GM19463 (cell line): Measurements from ENCODE around the gene CRKL.
"Not testable (repeated sequence)": the region's sequence is repeated elsewhere in the genome, so short reads cannot be mapped to it uniquely, and the experiment has no call there.

Experiments
- ATAC-seq: cut with Tn5 transposase; IDR thresholded peaks from one replicate; pipeline ENCODE4 v1.9.1; 2021; ENCODE audit warnings: mild to moderate bottlenecking, moderate library complexity; ENCODE audit not compliant: unreplicated experiment

Gene CRKL

DNA sequence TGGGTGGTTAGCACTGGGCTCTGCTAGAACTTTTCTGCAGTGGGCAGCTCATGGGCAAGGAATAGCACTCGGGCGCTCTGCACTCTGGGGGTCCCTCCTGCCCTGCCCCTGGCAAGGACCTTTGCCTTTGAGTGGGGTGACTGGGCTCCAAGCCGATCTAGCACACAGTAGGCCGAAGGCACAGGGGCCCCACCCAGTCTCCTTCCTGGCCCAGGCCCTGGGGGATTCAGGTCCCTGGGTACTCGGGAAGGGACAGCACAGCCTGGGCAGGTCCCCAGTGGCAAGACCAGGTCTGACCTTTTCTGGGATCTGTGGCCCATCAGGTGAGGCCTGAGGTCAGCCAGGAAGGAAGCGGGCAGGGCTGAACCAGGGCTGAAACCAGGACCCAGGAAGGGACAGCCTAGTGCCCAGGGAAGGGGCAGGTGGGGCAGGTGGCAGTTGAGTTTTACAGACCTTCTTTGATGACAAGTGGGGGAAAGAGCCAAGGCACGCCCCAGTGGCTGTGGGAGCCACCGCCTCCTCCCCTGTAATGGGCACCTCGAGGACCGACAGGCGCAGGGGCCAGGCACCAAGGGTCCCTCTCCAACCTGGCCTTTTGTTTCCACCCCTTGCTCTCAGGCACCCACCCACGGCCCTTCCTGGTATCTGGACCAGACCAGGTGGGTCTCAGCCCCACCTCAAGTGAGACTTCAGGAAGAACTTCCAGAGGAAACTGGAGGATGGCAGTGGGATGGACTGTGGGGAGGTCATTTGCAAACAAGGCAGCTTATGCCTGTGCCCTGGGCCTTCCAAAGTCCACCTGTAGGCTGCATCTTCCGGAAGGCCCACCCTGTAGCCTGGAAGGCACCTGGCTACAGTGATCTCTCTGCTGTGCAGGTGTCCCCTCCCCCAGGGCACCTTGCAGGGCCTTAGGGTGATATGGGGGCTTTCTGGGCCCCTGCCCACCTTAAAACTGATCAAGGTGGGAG lies 49.0 kb downstream of the CRKL start:
- ATAC-seq: no peak

DNA sequence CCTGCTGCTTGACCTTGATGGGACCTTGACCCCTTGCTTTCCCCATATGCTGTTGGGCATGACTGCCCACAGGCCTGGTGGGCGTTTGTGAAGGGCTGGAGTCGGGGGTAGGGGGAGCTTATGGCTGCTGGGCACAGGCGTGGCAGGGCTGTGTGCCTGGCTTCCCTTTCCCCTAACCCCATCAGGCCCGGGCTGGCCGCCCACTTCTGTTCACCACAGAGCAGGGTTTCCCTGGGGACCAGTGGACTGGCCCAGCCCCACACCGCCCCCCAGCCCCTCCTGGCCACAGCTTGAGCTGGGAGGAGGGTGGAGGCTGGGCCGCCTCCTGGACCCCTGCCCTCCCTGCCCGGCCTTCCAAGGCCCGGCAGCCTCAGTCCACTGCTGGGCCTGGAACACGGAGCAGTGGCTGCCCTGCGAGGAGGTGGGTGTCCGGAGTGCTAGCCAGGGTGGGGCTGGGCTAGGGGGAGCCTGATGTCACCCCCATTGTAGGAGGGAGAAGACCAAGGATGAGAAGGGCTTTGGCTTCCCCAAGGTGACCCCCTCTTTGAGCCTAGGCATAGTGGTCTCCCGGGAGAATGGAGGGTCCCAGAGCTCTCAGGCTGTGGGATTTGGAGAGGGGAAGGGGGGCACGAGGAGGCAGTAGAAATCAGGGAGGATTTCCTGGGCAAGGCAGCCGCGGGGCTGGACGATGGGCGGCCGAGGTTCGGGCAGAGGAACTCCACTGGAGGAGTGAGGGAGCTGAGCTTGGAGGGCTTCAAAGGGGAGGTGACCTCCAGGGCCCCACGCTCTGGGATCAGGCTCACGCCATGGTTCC lies 49.9 kb downstream of the CRKL start, which contains the start of gene AIFM3:
Gene AIFM3 (plus strand): TSS at position 373 of the 814 bp plus-strand sequence. CDS start 690 bp downstream, outside the sequence.
- ATAC-seq: no peak

DNA sequence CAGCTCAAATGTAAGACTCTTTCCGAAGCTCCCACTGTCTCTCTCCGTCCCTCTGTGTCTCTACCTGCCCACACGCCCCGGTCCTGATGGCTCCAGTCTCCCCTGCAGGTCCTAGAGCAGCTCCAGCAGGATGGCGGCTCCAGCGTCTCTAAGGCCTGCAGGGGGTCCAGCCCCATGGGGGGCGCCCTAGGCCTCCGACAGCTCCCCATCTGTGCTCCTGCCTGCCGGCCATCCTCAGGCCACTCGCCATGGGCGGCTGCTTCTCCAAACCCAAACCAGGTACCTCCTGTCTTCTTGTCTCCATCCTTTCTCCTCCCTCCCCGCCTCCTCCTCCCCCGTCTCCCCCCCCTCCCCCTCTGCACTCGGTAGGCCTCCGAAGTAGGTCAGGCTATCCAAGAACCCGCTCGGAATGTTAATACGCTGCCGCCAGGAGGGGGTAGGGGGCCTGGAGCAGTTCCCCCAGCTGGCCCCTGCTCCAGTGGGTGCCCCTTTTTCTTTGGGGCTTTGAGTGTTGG lies 50.5 kb downstream of the CRKL start:
- no peak for ATAC-seq

DNA sequence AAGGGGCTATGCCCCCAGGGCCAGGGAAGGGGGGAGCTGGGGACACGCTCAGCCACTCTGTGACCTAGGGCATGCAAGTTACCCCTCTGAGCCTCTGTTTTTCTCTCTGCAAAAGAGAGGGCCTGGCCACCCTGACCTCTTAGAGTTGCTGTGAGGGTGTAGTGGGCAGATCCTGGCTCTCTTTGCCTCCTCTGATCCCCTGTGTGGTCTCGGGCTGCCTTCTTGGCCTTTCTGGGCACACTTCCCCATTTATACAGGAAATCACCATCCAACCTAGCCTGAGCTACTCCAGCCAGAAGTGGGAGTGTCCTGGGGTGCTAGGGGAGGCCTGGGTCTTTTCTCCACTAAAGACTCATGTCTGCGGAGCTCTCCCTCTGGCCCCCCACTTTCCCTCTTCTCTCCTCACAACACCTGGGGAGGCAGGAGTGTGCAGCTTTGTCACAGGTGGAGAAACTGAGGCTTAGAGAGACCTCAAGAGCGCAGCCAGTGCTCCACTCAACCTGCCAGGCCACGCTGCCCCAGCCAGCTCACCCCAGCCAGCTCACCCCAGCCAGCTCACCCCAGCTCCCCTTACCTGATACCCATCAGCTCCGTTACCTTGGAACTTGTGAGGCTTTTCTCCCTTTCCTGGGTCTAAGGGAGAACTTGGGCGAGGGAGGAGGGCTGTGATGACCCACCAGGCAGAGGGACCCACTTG lies 51.2 kb downstream of the CRKL start:
- ATAC-seq: no peak

DNA sequence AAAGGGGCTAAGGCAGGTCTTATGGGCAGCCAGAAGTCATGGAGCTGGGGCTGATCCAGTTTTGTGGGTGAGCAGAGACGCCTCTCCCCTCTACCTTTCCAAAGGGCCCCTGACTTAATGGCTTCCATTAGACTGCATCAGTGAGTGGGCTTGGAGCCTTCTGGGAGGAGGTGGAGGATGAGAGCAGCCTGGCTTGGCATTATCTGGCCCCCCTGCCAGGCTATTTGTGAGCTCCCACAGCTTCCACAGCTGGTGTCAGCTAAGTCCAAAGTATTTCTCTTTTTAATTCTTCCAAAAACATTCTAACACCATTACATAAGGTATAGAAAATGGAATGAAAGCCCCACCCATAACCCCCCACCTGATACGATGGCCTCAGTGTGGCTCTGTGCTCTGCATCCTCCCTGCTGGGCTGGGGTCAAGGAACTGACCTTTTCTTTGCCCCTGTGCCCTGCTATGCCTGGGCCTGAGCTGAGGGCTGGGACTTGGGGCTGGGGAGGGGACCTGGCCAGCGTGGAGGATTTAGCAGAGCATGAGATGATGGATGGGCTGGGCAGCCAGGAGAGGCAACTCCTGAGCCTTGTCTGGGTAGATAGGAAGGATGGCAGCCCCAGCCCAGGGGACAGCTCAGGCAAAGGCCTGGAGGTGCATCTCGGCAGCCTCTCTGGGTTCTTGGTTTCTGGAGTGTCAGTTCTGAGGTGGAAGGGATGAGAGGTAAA lies 53.9 kb downstream of the CRKL start:
- ATAC-seq: no peak

DNA sequence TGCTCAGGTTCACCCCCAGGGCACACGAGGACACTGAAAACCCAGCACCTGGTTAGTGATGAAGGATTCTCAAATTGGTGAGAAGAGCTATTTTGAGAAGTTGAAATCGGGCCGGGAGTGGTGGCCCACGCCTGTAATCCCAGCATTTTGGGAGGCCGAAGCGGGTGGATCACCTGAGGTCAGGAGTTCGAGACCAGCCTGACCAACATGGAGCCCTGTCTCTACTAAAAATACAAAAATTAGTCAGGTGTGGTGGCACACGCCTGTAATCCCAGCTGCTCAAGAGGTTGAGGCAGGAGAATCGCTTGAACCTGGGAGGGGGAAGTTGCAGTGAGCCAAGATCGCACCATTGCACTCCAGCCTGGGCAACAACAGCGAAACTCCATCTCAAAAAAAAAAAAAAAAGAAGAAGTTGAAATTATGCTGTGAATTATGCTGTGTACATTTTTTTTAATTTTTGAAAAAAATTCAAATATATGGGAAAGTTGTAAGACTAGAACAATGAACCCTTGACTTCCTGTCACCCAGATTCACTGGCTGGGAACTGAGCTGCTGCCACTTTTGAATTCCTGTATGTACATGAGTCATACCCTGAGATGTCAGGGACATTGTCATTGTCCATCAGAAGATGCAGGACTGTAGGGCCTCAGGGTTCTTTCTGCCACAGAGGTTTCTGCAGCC lies 54.9 kb downstream of the CRKL start:
- ATAC-seq: not testable (repeated sequence)

DNA sequence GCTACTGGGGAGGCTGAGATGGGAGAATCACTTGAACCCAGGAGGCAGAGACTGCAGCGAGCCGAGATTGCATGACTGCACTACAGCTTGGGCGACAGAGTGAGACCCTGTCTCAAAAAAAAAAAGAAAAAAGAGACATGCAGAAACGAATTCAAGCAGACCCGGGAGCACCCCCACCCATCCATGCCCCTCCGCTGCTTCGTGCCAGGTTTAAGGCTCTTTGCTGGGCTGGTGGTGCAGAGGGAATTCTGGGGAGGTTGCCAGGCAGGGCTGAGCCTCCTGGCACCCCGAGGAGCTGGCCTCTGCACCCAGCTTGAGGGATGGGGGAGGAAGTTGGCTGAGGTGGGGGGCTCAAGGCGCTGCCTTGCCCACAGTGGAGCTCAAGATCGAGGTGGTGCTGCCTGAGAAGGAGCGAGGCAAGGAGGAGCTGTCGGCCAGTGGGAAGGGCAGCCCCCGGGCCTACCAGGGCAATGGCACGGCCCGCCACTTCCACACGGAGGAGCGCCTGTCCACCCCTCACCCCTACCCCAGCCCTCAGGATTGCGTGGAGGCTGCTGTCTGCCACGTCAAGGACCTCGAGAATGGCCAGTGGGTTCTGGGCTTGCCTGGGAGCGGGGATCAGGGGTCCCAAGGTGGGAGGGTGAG lies 55.8 kb downstream of the CRKL start:
- ATAC-seq: no peak

DNA sequence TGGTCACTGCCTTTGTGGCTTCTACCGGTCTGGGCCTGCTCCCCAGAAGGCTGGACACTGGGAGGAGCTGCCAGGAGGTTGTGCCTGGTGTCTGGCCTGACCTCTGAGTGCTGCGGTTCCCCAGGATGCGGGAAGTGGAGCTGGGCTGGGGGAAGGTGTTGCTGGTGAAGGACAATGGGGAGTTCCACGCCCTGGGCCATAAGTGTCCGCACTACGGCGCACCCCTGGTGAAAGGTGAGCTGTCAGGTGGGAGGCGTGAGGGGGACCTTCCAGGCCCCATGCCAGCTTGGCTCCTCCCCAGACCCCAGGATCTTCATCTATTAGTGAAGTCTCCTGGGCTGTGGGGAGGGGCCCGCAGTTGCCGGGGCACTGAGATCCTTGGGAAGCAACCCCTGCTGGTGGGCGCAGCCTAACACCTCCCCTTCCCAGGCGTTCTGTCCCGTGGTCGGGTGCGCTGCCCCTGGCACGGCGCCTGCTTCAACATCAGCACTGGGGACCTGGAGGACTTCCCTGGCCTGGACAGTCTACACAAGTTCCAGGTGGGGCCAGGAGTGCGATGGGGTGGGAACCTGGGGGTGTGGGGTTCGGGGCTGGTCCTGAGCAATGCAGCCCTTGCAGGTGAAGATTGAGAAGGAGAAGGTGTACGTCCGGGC lies 56.6 kb downstream of the CRKL start:
- ATAC-seq: no peak

DNA sequence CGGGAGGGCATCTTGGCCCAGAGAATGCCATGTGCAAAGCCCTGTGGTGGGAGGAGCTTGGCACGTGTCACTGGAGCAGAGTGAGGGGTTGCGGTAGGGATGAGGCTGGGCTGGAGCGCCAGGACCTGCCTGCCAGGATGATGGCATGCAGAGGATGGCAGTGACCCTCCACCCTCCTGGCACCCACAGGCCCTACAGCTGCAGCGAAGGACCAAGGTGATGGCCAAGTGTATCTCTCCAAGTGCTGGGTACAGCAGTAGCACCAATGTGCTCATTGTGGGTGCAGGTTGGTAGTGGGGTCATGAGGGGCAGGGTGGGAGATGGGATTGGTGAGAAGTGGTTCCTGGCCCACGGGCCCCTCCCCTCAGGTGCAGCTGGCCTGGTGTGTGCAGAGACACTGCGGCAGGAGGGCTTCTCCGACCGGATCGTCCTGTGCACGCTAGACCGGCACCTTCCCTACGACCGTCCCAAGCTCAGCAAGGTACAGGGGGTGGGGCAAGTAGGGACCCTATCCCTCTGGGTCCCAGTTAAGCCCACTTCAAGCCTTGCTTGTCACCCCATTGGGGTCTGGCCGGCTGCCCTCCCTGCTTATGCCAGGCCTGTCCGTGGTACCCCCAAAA lies 57.2 kb downstream of the CRKL start:
- ATAC-seq: no peak

DNA sequence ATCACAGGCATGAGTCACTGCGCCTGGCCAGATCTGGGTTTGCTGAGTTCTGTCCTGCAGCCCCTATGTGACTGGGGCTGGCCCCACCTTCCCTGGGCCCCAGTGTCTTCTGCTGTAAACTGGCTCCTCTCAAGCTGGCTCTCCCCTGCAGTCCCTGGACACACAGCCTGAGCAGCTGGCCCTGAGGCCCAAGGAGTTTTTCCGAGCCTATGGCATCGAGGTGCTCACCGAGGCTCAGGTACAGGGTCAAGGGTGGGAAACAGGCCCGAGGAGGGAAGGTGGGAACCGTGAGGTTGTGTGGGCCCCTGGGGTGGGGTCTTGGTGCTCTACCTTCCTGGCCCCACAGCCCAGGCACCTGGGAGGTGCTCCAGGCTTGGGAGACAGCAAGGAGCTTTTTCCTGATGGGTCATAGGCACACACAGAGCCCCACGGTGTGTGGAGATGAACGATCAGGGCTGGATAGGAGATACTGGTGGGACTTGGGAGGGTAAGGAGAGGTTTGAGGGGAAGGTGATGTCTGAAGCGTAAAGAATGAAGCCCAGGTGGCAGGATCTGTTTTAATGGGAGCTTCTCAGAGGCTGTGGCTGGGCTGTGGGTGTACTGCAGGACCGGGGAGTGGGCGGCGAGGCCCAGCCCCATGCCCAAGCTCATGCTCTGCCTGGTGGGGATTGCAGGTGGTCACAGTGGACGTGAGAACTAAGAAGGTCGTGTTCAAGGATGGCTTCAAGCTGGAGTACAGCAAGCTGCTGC lies 58.5 kb downstream of the CRKL start:
- no peak for ATAC-seq

DNA sequence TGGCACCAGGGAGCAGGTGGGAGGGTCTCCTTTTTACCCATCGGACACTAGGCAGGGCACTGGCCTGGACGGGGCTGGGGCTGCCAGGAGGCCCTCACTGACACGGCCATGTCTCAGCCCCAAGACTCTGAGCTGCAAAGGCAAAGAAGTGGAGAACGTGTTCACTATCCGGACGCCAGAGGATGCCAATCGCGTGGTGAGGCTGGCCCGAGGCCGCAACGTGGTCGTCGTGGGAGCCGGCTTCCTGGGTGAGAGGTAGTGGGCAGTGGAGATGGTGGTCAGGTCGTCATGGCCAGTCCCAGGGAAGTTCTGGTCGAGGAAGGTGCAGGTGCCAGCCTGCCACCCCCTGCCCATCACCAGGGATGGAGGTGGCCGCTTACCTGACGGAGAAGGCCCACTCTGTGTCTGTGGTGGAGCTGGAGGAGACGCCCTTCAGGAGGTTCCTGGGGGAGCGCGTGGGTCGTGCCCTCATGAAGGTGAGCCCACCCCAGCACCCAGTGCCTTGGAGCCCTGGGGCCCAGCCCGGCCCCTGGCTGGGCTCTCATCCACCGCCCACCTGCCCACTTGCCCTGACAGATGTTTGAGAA lies 59.2 kb downstream of the CRKL start:
- no peak for ATAC-seq

DNA sequence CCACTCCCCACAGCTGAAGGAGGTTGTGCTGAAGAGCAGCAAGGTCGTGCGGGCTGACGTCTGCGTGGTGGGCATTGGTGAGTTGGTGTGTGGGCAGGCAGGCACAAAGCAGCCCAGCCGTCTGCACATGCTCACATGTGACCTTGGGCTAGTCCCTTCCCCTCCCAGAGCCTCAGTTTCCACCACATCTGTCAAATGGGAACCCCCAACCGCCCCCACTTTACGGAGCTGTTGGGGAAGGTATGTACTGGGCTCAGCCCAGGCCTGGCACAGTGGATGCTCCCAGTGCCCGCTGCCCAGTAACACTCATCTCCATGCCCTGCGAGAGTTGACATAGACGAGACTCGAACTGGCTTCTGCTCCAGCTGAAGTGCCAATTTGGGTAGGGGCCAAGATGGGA lies 59.8 kb downstream of the CRKL start:
- no peak for ATAC-seq

DNA sequence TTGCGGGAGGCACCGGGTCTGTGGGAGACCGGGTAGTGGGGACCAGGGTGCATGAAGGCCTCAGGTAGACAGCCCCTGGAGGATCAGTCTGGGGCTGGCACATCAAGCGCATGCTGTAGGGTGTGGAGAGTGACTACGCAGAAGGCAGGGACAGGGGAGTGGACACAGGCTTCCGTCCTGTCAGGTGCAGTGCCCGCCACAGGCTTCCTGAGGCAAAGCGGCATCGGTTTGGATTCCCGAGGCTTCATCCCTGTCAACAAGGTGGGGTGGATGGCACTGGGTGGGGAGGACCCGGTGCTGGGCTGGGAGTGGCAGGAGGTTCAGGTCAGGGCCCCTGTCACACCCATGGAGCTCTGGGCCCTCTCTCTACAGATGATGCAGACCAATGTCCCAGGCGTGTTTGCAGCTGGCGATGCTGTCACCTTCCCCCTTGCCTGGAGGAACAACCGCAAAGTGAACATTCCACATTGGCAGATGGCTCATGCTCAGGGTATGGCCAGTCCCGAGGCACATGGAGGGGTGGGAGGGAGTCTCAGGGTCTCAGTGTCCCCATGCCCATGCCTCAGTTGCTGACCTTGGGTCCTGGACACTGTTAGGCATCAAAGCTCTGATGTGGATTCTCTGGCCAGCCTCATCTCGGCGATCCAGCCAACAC lies 60.4 kb downstream of the CRKL start:
- ATAC-seq: no peak

DNA sequence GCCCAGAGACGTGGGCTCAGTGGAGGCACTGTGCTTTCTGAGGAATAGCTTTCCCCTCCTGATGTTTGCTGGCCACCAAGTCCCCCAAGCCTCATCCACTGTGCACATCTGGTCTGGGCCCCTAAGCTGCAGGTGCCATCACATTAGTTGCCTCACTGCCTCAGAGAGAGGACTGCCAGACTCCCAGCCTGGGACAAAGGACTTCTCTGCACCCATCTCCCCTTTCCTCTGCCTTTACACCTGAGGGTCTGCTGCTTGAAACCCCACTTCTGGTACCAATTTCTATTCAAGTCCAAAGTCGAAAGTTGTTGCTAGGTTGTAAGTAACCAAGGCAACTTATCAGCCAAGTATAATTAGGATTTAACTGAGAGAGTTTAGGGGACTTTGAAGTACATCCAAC lies 61.2 kb downstream of the CRKL start:
- ATAC-seq: no peak

DNA sequence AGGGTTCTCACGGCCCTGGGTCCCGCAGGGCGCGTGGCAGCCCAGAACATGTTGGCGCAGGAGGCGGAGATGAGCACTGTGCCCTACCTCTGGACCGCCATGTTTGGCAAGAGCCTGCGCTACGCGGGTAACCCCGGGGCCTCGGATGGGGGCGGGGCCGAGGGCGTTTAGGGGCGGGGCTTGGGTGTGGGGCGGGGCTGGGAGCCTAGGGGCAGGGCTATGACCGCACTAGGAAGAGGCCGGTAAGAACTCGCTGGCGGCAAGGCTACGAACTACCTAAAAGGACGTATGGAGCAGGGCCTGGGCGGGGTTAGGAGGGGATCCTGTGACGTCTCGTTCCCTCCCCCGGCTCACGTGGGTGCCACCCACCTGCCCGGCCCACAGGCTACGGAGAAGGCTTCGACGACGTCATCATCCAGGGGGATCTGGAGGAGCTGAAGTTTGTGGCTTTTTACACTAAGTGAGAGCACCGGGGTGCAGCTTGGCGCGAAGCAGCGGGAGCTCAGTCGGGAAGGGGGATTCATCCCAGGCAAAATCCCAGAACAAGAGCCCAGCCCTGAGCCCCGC lies 62.1 kb downstream of the CRKL start:
- ATAC-seq: no peak

DNA sequence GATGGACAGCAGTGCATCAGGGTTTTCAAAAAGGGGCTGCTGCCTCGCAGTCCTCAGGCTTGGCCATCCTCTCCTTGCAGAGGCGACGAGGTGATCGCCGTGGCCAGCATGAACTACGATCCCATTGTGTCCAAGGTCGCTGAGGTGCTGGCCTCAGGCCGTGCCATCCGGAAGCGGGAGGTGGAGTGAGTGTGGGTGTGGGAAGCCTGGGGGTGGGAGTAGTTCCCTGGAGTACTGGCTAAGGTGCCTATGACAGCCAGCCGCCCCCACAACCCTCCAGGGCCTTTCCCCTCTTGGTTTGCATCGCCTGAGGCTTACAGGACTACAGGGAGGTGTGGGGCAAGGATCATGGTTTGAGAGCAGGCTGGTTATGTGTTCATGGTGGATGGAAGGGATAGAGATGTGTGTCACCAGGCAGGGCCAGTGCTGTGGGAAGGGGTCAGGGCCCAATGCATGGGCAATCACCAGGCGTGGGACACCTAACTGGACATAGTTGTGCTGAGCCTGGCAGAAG lies 62.8 kb downstream of the CRKL start:
- no peak for ATAC-seq
